Right renal cortex interstitium (tissue), 3 donors: ENCODE data around the gene SHB. TPM values are rescaled to one million over a fixed set of nuclear protein-coding genes. Genes with fewer than 3 reads are reported as not detected.

Source experiments
- DNase-seq, 3 donors: peaks; one replicate each; pipeline ENCODE4 v3.0.0-alpha.2; 2013; ENCODE audit warnings: low read depth in 3 of 3, low spot score in 2 of 3
- polyA plus RNA-seq, 3 donors: library from polyadenylated mRNA; unstranded; fragments of 120-200 nt; gene quantifications; one replicate each; pipeline ENCODE4 v1.2.1, GENCODE V29; 2013; ENCODE audit not compliant: insufficient read length in 3 of 3

Gene SHB
- polyA plus RNA-seq, 3 donors, result 14.1 to 17.5 (median 14.5) TPM

GRCh38 chr9:38044706-38045105, 24.3 kb downstream of the SHB start:
- DNase-seq, result no peak

DNA sequence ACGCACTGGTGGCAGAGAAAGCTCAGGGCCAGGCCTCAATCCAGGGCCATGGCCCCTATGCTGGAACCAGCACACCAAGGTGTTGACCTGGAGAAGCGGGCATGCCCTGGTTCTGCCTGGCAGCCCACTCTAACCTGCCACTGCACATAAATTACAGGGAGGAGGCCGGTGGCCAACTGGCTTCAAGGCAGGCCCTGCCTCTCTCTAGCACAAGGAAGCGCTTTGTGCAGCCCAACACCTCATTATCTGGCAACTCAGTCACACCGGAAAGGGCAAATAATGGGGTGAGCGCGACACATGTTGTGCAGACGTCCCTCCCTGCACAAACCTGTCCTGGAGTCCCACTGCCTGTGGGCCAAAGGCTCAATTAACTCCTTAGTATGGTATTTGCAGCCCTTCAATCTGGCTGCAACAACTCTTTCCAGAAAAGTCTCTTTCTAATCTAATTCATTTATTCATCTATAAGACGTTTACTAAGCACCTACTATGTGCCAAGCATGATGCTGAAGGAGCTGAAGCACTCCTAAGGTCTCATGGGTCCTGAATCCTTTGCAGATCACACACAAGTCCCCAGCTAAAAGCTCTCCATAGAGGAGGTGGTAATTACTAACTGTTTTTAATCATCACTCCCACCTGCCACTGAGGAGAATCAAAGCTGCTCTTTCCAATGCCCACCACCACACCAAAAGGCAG, 24.9 kb downstream of the SHB start:
- no peak for DNase-seq

DNA sequence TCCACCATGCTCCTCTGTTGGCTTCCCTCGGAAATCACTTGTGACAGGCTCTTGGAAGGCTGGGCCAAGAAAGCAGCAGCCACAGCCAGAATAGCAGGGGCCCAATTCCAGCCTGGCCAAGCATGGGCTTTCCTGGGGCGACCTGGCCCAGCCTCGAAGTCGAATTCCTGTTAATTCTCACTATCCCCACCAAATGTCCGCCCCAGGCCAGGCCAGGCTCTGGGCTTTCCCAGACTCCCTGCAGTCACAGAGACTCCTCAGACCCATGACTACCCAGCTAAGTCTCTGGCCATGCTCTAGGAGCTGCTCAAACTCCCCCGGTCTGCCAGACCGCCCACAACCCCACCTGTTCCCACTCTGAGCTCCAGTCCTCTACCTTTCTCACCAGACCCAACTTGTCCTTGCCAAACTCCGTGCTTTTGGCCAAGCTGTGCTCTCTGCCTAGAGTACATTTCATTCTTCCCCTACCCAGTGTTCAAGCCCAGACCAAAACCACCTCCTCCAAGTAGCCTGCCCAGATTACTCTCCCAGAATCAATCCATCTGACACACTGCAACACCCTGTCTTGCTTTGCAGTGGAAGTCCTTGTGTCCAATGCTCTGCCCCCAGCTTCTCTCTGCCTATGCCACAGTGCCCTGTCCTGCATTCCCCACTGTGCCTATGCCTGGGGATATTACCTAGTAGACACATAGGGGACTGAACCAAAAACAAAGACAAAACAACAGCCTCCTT, 26.2 kb downstream of the SHB start:
- no peak for DNase-seq

- DNase-seq, result no peak
Measured at GRCh38 chr9:38041564-38042243, 27.3 kb downstream of the SHB start.

DNA sequence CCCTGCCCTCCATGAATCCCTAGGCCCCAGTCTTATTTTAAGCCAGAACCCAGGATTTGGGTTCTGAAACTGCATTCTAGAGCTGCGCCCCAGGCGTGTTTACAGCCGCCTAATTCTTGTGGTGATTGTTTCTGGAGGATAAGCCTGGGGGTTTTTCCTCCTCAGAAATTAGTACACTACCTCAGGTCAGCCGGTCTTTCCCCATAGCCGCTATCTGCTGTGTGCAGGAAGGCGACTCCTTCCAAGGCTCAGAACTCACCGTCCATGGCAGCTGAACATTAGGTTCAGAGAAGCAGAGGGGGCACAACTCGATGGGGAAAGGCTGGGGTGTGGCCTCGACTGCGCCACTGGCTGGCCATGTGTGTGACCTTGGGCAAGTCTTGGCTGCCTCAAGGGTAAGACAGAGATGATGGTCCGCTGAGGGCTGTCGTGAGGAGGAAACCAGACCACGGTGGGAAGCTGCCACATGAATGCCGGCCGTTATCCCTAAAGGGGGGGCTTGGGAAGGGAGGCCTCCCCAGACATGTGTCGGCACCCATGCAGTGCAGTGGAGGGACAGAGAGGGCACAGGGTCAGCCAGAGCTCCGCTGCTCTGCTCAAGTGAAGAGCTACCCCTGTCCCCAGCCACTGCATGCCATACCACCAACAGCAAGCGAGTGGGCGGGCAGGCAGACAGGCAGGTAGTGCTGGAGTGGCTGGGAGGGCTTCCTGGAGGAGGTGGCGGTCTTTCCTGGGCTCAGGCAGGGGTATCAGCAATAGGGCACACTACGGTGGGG, 28.9 kb downstream of the SHB start:
- DNase-seq, result no peak

- DNase-seq, result no peak
Measured at GRCh38 chr9:38039090-38039906, 29.7 kb downstream of the SHB start.

- no peak for DNase-seq
Measured at GRCh38 chr9:38038307-38039089, 30.5 kb downstream of the SHB start.

- DNase-seq, result no peak
Measured at GRCh38 chr9:38037981-38038306, 31.1 kb downstream of the SHB start.

- DNase-seq, result no peak
Measured at GRCh38 chr9:38036359-38037084, 32.5 kb downstream of the SHB start.

- no peak for DNase-seq
Measured at GRCh38 chr9:38035873-38036272, 33.2 kb downstream of the SHB start.

GRCh38 chr9:38033941-38034340, 35.1 kb downstream of the SHB start:
- DNase-seq, result no peak

DNA sequence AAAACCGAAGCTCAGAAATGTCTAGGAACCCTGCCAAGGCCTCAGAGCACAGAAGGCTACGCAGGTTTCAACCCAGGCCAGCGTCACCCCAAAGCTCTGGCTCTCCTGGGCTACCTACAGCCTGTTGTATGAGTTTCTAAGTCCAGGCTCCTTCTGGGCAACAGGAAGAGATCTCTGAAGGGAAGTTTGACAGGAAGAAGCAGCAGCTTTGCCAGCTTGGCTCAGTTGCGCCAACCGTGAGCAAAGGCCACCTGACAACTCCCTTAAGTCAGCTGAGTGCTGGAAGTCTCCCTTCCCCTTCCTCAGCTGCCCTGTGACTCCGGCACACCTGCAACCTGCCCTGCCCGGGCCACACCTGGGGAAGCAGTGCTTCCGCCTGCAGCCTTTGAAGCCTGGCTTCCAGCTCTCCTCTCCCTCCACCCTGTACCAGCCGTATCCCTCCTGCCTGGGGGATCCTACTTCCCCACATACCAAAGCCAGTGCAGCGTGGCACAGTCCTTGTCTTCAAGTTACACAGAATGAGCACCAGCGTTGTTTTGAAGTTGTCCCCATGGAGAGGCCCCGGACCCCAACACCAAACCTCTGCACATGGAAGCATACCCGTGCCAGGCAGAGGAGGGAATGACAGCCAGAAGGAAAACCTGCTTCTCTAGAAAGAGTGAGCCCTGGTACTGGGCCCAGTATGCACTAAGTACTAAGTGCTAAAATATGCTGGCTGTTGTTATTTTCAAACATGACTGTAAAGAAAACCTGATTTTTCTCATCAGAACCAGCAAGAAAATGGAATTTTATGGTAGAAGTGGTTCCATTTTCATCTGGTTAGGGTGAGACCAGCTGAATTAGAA, 36.5 kb downstream of the SHB start:
- DNase-seq, result no peak

- no peak for DNase-seq
Measured at GRCh38 chr9:38031594-38031993, 37.4 kb downstream of the SHB start.

- no peak for DNase-seq
Measured at GRCh38 chr9:38030658-38031057, 38.4 kb downstream of the SHB start.

DNA sequence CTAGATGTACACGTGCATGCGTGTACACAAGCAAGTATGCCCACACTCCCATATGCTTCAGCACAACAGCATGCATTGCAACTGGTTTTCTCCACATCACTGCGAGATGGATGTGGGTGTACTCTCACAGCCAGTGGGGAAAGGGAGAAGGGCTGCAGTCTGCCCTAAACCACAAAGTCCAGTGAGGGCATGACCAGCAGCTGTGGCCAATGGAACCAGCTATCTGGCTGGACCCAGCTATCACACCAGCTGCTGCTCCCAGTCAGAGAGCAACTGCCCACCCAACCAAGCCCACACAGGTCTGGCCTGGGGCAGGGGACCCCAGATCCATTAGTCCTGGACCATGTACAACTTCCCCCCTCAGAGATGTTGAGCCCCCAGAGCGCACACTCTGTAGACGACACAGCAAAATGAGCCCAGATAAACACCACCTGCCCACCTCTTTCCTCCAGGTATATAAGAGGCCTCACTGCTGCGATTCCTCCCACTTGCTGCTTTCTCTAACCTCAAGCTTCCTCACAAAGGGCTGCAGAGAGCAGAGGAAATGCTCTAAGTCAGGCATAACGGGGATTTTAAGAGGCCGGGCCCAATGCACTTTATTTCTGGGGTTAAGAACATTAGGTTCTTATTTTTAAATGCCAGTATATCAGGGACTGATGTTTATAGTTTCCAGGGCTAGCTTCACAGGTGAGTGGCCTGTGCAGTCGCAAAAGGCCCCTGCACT, 39.0 kb downstream of the SHB start:
- DNase-seq, result no peak

DNA sequence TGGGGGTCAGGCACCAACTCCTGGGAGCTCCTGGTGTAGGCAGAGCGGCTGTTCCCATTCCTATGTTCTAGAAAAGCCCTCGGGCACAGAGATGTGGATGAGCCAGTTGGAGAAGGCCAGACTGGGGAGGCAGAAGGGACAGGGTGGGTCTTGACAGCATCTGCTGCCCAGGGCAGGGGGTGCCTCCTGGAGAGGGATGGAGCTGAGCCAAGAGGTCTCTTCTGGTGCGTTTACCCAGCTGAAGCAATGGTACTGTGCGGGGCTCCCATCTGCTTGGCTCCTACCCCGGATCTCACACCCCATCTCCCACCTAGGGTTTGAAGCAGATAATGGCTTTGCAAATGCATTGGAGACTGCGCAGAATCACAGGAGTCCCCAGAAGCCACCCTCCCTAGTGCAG, 41.3 kb downstream of the SHB start:
- DNase-seq, result no peak

- no peak for DNase-seq
Measured at GRCh38 chr9:38026840-38027527, 42.0 kb downstream of the SHB start.
